HG02588 (cell line): ENCODE measurements around the gene PAIP2.

Experiments used
- ATAC-seq: cut with Tn5 transposase; IDR thresholded peaks from one replicate; pipeline ENCODE4 v1.9.1; 2021; ENCODE audit warnings: mild to moderate bottlenecking, moderate library complexity; ENCODE audit not compliant: unreplicated experiment

The PAIP2 gene

DNA sequence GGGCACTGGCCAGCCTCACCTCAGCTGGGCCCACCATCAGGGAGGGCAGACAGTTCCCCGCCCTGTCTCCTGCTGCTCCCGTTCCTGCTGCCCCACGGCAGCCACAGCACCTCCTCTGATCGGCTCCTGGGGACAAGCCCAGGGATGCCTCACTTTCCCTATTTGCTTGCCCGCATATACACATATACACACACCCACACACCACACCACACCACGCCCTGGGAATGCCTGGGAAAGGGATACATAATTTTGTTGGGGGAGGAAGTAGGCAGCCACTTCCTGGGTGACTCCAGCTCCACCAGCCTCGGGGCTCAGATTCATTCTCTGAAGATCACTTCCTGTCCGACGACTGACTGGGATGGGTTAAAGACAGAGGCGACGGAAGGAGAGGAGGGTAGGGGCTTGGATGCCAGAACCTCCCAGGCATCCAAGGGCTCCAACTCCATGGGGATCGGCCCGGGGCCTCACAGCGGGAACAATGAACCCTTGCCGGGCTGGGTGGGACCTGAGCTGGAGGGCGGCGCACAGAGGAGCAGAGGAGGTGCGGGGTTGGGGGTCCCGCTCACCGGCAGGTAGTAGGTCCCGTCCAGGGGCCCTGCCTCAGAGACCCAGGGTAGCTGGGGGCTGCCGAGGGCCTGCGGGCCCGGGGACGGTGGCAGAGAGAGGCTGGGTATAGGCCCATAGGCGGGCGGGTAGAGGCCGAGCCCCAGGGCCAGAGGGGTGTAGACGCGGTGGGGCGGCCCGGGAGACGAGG, 50.1 kb downstream of the PAIP2 start:
- peak; percentile 0 for ATAC-seq

DNA sequence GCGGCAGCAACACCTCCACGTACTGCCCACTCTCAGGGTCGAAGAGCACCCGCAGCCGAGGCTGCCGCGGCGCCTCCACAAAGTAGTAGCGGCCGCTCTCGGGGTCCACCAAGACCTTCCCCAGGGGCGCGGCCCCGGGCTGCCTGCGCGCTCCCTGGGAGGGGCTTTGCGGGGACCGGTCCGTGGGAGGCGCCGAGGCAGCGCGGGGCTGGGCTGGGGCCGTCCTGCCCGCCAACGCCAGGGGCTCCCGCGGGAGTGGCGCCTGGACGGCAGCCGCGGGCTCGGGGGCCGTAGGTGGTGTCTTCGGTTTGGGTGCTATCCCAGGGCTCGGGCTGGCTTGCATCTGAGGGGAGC, 50.6 kb downstream of the PAIP2 start:
- no peak for ATAC-seq

GRCh38 chr5:139392678-139393496, 51.2 kb downstream of the PAIP2 start:
- peak; percentile 44 for ATAC-seq

GRCh38 chr5:139393497-139394122, 52.0 kb downstream of the PAIP2 start:
- ATAC-seq: no peak

DNA sequence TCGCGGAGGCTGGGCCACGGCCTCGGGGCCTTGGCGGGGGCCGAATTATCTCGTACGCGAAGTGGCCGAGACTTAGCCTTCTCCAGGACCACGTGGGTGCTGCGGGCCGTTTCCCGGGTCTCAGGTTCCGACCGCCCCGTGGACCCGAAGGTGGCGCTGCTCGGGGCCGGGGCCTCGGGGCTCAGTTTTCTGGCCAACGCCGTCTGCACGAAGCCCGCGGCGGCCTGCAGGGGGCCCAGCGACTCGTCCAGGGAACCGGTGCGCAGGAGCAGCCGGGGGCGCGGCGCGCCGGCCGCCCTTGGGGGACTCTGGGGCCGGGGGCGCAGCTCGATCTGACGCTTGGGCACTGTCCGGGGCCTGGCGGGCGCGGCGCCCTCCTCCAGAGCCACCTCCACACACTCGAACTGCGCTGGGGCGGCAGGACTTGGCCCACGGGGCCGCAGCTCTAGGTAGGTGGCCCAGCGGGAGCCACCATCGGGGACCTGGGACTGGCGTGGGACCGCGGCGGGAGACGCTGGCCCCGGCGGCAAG, 52.5 kb downstream of the PAIP2 start:
- no peak for ATAC-seq

DNA sequence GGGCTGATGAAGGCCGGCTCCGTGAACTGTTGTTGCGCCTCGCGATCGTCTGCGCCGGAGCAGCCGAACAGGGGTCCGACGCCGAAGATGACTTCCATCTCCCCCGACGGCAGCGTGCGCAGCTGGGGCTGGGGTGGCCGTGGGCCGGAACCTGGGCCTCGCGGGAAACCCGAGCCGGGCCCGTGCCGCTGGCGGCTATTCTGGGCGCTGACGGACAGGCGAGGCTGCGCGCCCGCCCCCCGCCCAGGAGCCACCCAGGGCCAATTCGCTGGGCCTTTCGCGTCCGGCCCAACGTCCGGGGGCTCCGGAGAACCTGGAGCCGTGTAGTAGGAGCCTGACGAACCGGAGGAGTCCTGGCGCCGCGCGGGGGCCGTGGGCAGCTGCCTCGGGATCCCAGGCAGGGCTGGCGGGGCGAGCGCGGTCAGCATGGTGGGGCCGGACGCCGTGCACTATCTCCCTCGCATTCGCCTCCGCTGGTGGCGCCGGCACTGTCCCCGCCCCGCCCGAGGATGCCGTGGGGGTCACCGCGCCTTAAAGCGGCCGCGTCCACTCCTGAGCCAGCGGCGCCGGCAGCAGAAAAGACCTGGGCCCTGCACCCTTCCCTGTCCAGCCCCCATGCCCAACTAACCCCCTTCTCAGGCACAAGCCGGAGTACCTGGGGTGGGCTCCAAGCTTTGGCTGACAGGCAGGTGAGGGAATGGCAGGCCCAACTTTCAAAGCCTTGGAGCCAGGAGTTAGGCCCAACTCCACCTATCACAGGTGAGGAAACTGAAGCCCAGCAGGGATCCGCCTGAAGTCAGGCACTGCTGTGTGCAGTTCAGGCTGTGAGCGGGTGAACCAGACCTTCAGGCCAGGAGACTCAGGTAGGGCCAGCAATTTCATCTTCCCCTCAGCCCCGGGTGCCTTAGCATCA, 53.3 kb downstream of the PAIP2 start, which contains the start of gene PROB1:
TSS of gene PROB1 (minus strand) at position 451 of the 913 bp plus-strand sequence. CDS start at position 428, 23 bp downstream.
- no peak for ATAC-seq

DNA sequence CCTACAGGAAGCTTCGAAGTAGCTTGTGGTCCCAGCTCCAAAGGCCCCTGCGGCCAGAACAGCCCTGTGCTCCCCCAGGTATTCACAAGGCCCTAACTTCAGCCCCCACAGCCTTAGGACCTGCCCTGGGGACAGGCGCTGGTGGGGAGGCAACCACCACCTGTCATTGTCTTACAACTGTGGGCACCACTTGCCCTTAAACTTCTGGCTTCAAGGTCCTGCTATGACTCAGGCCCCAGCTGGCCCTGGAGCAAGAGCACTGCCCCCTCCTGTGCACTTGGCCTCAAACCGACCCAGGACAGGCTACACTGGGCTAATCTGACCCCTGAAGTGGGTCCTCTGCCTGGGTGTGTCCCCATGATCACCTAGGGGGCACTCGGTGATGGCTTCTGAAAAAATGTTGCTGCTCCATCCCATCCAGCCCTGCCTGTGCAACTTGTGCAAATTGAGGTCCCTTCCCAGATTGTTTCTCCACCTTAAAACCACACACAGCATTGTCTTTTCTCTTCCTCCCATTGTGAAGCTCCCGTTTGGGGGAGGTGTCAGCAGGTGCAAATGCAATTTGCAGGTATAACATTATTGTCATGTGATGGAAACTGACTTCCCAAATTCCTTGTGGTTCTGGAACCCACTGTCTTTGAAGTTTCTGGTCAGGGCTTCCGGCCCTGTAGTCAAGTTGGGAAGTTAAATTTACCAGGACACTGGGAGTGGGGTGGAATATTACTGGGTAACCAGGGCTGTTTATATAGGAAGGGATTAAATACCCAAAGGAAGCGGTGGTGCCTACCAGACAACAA, 54.4 kb downstream of the PAIP2 start:
- no peak for ATAC-seq

DNA sequence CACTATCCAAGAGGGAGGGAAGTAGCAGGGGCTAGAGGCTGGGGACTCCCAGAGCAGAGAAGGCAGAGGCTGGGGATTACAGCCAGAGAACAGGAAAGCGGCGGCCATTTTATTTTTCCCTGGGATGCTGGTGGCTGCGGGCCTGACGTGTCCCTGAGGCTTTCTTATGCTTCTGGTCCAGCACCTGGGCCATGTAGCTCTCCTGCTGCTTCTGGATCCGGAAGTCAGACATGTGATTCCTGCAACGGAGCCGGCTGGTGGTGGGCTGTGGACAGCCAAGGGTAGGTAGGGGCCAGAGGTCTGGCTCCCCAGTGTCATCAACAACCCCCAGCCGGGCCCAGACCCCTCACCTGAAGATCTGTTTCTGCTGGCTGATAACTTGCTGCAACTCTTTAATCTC, 55.0 kb downstream of the PAIP2 start:
- ATAC-seq: no peak

DNA sequence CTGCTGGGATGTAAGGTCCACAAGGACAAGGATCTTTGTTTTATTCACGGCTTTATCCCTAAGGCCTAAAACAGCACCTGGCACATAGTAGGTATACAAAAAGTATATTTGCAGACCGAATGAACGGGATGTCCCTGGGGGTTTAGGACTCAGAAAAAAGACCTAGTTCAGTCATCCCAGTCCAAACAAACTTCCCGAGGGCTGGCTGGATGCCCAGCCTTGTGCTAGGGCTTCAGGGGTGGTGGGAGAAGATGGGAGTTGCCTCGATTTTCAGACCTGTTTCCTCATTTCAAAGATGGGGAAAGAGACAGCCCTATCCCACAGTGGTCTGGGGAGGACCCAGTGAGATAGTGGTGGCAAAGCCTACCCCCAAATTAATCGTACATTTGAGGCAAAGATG, 56.3 kb downstream of the PAIP2 start:
- no peak for ATAC-seq

DNA sequence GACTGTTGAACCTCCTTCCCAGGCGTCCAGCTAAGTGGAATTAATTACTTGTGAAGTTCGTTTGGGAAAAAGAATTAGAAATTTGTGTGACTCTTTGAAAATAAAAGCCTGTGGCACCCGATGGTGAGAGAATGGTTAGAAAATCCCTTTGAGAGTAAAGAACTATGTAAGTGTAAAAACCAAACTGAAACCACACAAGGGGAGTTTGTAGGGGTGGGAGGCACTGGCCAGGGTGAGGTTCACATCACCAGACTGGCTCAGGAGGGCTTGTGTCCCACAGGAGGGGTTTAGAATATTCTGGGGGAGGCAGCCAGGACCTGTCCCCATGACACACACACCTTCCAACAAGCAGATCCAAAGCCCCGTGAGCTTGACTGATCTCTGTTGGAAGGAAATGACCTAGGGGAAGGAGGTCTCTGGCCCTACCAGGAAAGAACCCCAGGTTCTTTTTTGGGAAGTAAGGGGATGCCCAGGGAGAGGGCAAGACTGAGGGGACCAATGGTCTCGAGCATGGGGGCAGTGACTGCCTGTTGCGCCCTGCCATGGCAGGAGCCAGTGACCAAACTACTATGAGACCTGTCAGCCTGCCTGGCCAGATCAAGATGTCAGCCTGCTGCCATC, 58.0 kb downstream of the PAIP2 start:
- ATAC-seq: peak; percentile 31

GRCh38 chr5:139401546-139401945, 59.9 kb downstream of the PAIP2 start:
- ATAC-seq: no peak

GRCh38 chr5:139402561-139403158, 61.0 kb downstream of the PAIP2 start:
- no peak for ATAC-seq

DNA sequence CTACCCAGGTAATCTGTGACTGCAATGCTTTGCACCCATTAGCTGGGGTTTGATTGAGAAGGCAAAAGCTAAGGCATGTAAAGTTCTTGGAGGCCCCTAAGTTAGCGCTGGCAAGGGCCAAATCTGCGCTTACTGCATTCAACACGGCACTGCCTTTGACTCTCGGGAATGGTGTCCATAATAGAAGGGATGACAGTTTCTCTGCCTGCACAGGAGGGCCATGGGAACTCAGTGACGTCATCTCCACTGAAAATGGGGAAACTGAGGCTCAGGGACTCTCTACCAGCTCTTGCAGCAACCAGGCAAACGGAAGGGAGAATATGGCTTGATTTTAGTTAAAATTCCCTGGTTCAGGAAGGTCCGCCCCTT, 61.7 kb downstream of the PAIP2 start:
- no peak for ATAC-seq

DNA sequence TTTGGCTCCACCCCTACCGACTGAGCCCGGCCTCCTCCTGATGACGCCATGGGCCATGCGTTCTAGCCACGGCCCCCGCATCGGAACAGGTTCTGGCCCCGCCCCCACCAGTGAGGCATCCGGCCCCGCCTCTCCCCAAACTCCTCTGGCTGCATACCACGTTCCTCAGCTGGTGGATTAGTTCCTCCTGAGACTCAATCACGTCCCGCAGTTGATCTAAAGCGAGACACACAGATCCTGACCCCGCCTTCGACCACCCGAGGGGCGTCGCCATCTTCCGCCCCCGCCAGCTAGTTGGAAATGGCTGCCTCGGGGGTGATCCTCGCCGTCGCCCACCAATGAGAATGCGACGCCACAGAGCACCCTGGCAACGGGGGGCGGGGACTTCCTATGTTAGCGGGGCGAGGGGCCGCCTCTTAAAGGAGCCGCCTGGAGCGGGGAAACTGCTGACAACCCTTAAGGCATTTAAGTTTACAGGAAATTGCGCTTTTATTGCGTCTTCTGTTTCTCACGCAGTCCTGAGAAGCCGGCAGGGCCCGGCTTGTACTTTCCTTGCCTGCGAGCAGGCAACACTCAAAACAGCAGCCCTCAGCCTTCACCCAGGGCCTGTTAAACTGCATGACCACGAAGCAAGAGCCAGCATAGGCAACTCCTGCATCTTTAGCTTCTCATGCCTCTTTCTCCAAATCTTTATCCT, 62.3 kb downstream of the PAIP2 start, which contains the start of gene SPATA24:
TSS of gene SPATA24 (minus strand) at position 303 of the 697 bp plus-strand sequence. CDS start at position 274, 29 bp downstream.
- peak; percentile 80 for ATAC-seq

GRCh38 chr5:139404484-139404840, 62.8 kb downstream of the PAIP2 start:
- no peak for ATAC-seq

GRCh38 chr5:139406963-139407362, 65.3 kb downstream of the PAIP2 start:
- ATAC-seq: no peak

GRCh38 chr5:139407517-139407916, 65.9 kb downstream of the PAIP2 start:
- ATAC-seq: no peak

- no peak for ATAC-seq
Observed at GRCh38 chr5:139408191-139408590, 66.5 kb downstream of the PAIP2 start.
